Measurements from ENCODE around the gene EGLN1.
"Not testable (repeated sequence)": the region's sequence is repeated elsewhere in the genome, so short reads cannot be mapped to it uniquely, and the experiment has no call there.

Gene EGLN1

GRCh38 chr1:231421971-231422797, at the start of gene EGLN1:
Gene EGLN1, minus strand, starts transcription at chr1:231422287. Its CDS starts 399 bp downstream, at chr1:231421888.
- DNase-seq, result peak; percentile 81

- not testable (repeated sequence) for DNase-seq
Measured at GRCh38 chr1:231471500-231471899, 49.4 kb upstream of the EGLN1 start.

GRCh38 chr1:231471027-231471426, 48.9 kb upstream of the EGLN1 start:
- not testable (repeated sequence) for DNase-seq

- no peak for DNase-seq
Measured at GRCh38 chr1:231467986-231468385, 45.9 kb upstream of the EGLN1 start.

- no peak for DNase-seq
Measured at GRCh38 chr1:231465051-231465450, 43.0 kb upstream of the EGLN1 start.

- DNase-seq, result no peak
Measured at GRCh38 chr1:231463541-231463940, 41.5 kb upstream of the EGLN1 start.

- DNase-seq, result no peak
Measured at GRCh38 chr1:231460614-231461013, 38.5 kb upstream of the EGLN1 start.

GRCh38 chr1:231459438-231459837, 37.4 kb upstream of the EGLN1 start:
- DNase-seq, result not testable (repeated sequence)

- not testable (repeated sequence) for DNase-seq
Measured at GRCh38 chr1:231457956-231458355, 35.9 kb upstream of the EGLN1 start.

GRCh38 chr1:231454133-231454532, 32.0 kb upstream of the EGLN1 start:
- not testable (repeated sequence) for DNase-seq

- DNase-seq, result no peak
Measured at GRCh38 chr1:231446138-231446537, 24.1 kb upstream of the EGLN1 start.

GRCh38 chr1:231444059-231444458, 22.0 kb upstream of the EGLN1 start:
- DNase-seq, result no peak

- DNase-seq, result no peak
Measured at GRCh38 chr1:231443363-231443762, 21.3 kb upstream of the EGLN1 start.

GRCh38 chr1:231442735-231443134, 20.6 kb upstream of the EGLN1 start:
- DNase-seq, result no peak

- DNase-seq, result no peak
Measured at GRCh38 chr1:231432996-231433395, 10.9 kb upstream of the EGLN1 start.

- no peak for DNase-seq
Measured at GRCh38 chr1:231431665-231432415, 9.8 kb upstream of the EGLN1 start.

GRCh38 chr1:231430678-231431352, 8.7 kb upstream of the EGLN1 start:
- not testable (repeated sequence) for DNase-seq

- DNase-seq, result no peak
Measured at GRCh38 chr1:231428377-231428776, 6.3 kb upstream of the EGLN1 start.

- DNase-seq, result no peak
Measured at GRCh38 chr1:231424950-231425805, 3.1 kb upstream of the EGLN1 start.

GRCh38 chr1:231423648-231424047, 1.6 kb upstream of the EGLN1 start:
- DNase-seq, result no peak

GRCh38 chr1:231422798-231423309, 767 bp upstream of the EGLN1 start:
- DNase-seq, result no peak

GRCh38 chr1:231421546-231421970, 529 bp downstream of the EGLN1 start:
- DNase-seq, result no peak
